G401 (cell line): Measurements from ENCODE around the gene CLPX. TPM values are rescaled to one million over a fixed set of nuclear protein-coding genes. Genes with fewer than 3 reads are reported as not detected.
A peak's percentile ranks its signal among the peaks of the same experiment; 100 is the strongest.
"Not testable (repeated sequence)": the region's sequence is repeated elsewhere in the genome, so short reads cannot be mapped to it uniquely, and the experiment has no call there.

Experiments used
- DNase-seq: peaks from one replicate; pipeline ENCODE4 v3.0.0-alpha.2; 2015; ENCODE audit warnings: low spot score
- in situ Hi-C: cut with HindIII; loops from 2 replicates; pipeline ENCODE4 v1.10.0; 2016; ENCODE audit warnings: low sequenced_read_pairs, mixed read lengths
- total RNA-seq: library from RNA; depleted of rRNA; stranded (reverse); fragments of >200 nt; shearing (Covaris generic); gene quantifications from 2 replicates; pipeline ENCODE4 v1.2.3, GENCODE V29; 2014

The CLPX gene
- total RNA-seq, 1 experiment from 2014 or later: 29.8 TPM

- no peak for DNase-seq
- in situ Hi-C loops: no loop called here
These were observed 5.0 kb downstream of the CLPX start for GRCh38 chr15:65180167-65180566.

- DNase-seq: no peak
- in situ Hi-C loops: no loop called here
These were observed 7.2 kb downstream of the CLPX start for GRCh38 chr15:65177901-65178300.

- DNase-seq: no peak
- in situ Hi-C loops: no loop called here
These were observed 9.1 kb downstream of the CLPX start for GRCh38 chr15:65176056-65176455.

GRCh38 chr15:65175511-65175910, 9.6 kb downstream of the CLPX start:
- no peak for DNase-seq
- in situ Hi-C loops: no loop called here

- no peak for DNase-seq
- in situ Hi-C loops: no loop called here
These were observed 10.6 kb downstream of the CLPX start for GRCh38 chr15:65174509-65174908.

GRCh38 chr15:65172531-65172930, 12.6 kb downstream of the CLPX start:
- in situ Hi-C loops: no loop called here

GRCh38 chr15:65171428-65171827, 13.7 kb downstream of the CLPX start:
- DNase-seq: no peak
- in situ Hi-C loops: no loop called here

More at GRCh38 chr15:65172531-65172930, 12.6 kb downstream of the CLPX start:
- DNase-seq: no peak

GRCh38 chr15:65165875-65166274, 19.3 kb downstream of the CLPX start:
- DNase-seq: no peak
- in situ Hi-C loops: no loop called here

GRCh38 chr15:65164139-65164538, 21.0 kb downstream of the CLPX start:
- in situ Hi-C loops: no loop called here
- DNase-seq: no peak

GRCh38 chr15:65163041-65163440, 22.1 kb downstream of the CLPX start:
- DNase-seq: no peak
- in situ Hi-C loops: no loop called here

GRCh38 chr15:65156692-65157091, 28.4 kb downstream of the CLPX start:
- no peak for DNase-seq
- in situ Hi-C loops: no loop called here

- in situ Hi-C loops: no loop called here
- no peak for DNase-seq
These were observed 30.4 kb downstream of the CLPX start for GRCh38 chr15:65154720-65155119.

GRCh38 chr15:65147902-65148301, 37.2 kb downstream of the CLPX start:
- no peak for DNase-seq
- in situ Hi-C loops: no loop called here

- in situ Hi-C loops: no loop called here
- DNase-seq: no peak
These were observed 38.7 kb downstream of the CLPX start for GRCh38 chr15:65146438-65146837.

GRCh38 chr15:65138631-65139030, 46.5 kb downstream of the CLPX start:
- in situ Hi-C loops, DNase-seq: not testable (repeated sequence)

- in situ Hi-C loops: not testable (repeated sequence)
These were observed 47.2 kb downstream of the CLPX start for GRCh38 chr15:65137893-65138292.

GRCh38 chr15:65137089-65137488, 48.1 kb downstream of the CLPX start:
- in situ Hi-C loops, DNase-seq: not testable (repeated sequence)

More at GRCh38 chr15:65137893-65138292, 47.2 kb downstream of the CLPX start:
- DNase-seq: not testable (repeated sequence)

- no peak for DNase-seq
These were observed 50.6 kb downstream of the CLPX start for GRCh38 chr15:65134538-65134937.

GRCh38 chr15:65133548-65134200, 51.5 kb downstream of the CLPX start, which contains the start of gene PDCD7:
TSS of gene PDCD7 (minus strand) at chr15:65133808. CDS start at chr15:65133781, 27 bp downstream.
- in situ Hi-C loops: no loop called here
- DNase-seq: peak; percentile 98

More at GRCh38 chr15:65134538-65134937, 50.6 kb downstream of the CLPX start:
- in situ Hi-C loops: no loop called here

- in situ Hi-C loops: no loop called here
- DNase-seq: peak; percentile 26
These were observed 52.1 kb downstream of the CLPX start for GRCh38 chr15:65132878-65133547.

- no peak for DNase-seq
- in situ Hi-C loops: no loop called here
These were observed 54.2 kb downstream of the CLPX start for GRCh38 chr15:65130941-65131340.
